K562 (cell line): ENCODE results near the gene ALOX5. TPM values are rescaled to one million over a fixed set of nuclear protein-coding genes. Genes with fewer than 3 reads are reported as not detected.
A peak's percentile ranks its signal among the peaks of the same experiment; 100 is the strongest.

ENCODE experiments used
- BMI1 ChIP-seq: fragments of 150-350 bp; IDR thresholded peaks from 2 replicates; pipeline ENCODE4 v1.6.1; 2014; ENCODE audit warnings: low read length
- FOXA3 ChIP-seq, 2 experiments: fragments of 450-650 bp in 1 of 2; sonication (generic) in 1 of 2; formaldehyde crosslinking; IDR thresholded peaks in 1 of 2; conservative IDR thresholded peaks in 1 of 2; 2 replicates each; pipeline versions ENCODE4 v1.4.0 to v1.8.0; 2020 to 2022; ENCODE audit warnings: mild to moderate bottlenecking in 2 of 2, missing genetic modification reagents in 1 of 2
- FOXP1 ChIP-seq: sonication (generic); formaldehyde crosslinking; IDR thresholded peaks from 2 replicates; pipeline ENCODE4 v1.8.0; 2022; ENCODE audit warnings: mild to moderate bottlenecking, missing genetic modification reagents
- ILK ChIP-seq: fragments of 450-650 bp; IDR thresholded peaks from 2 replicates; pipeline ENCODE4 v1.6.1; 2016; ENCODE audit warnings: missing genetic modification characterization, low read depth, mild to moderate bottlenecking, missing compliant biosample characterization, moderate library complexity, borderline replicate concordance
- NR4A1 ChIP-seq, 2 experiments: fragments of 250-450 bp in 1 of 2; fragments of 450-650 bp in 1 of 2; sonication (Bioruptor Pico) in 1 of 2; IDR thresholded peaks; 2 replicates each; pipeline versions ENCODE4 v1.4.0 to v1.6.1; 2016 to 2020; ENCODE audit warnings: mild to moderate bottlenecking in 2 of 2, missing compliant biosample characterization in 1 of 2, missing genetic modification characterization in 1 of 2, moderate library complexity in 1 of 2
- TAF15 ChIP-seq: fragments of 200-400 bp; formaldehyde crosslinking; IDR thresholded peaks from 2 replicates; pipeline ENCODE4 v1.6.1; 2017; ENCODE audit warnings: mild to moderate bottlenecking, low read depth, low read length, moderate library complexity
- YY1 ChIP-seq, 3 experiments: IDR thresholded peaks; 2 replicates each; pipeline ENCODE4 v1.6.1; 2011; ENCODE audit warnings: low read length in 2 of 3, mild to moderate bottlenecking in 2 of 3, moderate library complexity in 2 of 3, borderline replicate concordance in 1 of 3, control low read depth in 1 of 3, low read depth in 1 of 3; ENCODE audit not compliant: insufficient read depth in 3 of 3, insufficient replicate concordance in 2 of 3, control insufficient read depth in 1 of 3, insufficient read length in 1 of 3; ENCODE audit errors: extremely low read depth in 1 of 3
- polyA plus RNA-seq, 8 experiments: library from polyadenylated mRNA; depleted of rRNA in 4 of 8; stranded (reverse) in 5 of 8; unstranded in 3 of 8; fragments of >200 nt; fragmentation: Nextera tagmentation in 2 of 8; fragmentation: Illumina TruSeq in 1 of 8; extraction: Ambion mirVana in 2 of 8; extraction: Trizol in 1 of 8; gene quantifications; 2 replicates each; pipeline versions ENCODE4 v1.2.1 to v1.2.3, GENCODE V29; 2011 to 2014; ENCODE audit warnings: inconsistent platforms in 1 of 8, missing spikeins in 1 of 8
- total RNA-seq, 7 experiments: library from RNA; depleted of rRNA in 6 of 7; stranded (reverse); fragments of >200 nt in 6 of 7; fragmentation: Illumina TruSeq in 2 of 7; extraction: Trizol in 2 of 7; gene quantifications; 2 replicates each; pipeline versions ENCODE4 v1.2.1 to v1.2.3, GENCODE V29; 2011 to 2021; ENCODE audit warnings: low replicate concordance in 1 of 7
- TF ChIP-seq, protein P1 (sequence below): fragments of 450-650 bp; IDR thresholded peaks from 2 replicates; pipeline ENCODE4 v1.6.1; 2016; ENCODE audit warnings: low read depth
- TF ChIP-seq, protein P2 (sequence below): fragments of 450-650 bp; IDR thresholded peaks from 2 replicates; pipeline ENCODE4 v1.6.1; 2017; ENCODE audit warnings: antibody characterized with exemption, mild to moderate bottlenecking
- TF ChIP-seq, protein P3 (sequence below): sonication (generic); formaldehyde crosslinking; IDR thresholded peaks from 2 replicates; pipeline ENCODE4 v1.8.0; 2022; ENCODE audit warnings: mild to moderate bottlenecking, missing genetic modification reagents

The ALOX5 gene
- total and polyA plus RNA-seq, 9 of the 15 experiments (the other 6 are each of a cell fraction or from before 2014, with no cell fraction given): 0.10 to 2.4 (median 1.4) TPM

DNA sequence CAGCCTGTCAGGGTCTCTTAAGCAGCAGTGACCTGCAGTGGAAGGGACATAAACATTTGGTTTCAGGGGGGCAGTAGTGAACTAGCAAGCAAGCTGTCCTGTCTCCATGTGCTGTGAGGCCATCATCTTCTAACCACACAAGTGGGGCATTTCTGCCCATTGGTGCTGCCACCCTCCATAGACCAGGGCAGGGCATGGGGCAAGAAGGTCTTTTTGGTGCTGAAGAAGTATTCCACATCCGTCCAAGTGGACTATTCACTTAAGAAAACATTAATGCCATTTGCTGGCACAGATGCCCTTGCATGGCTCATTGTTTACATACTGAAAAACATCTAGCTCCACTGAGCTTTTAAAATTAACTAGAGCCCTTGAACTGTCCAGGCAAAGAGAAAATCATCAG, 35.8 kb downstream of the ALOX5 start (continued):
- TF ChIP-seq FOXA3 (CRISPR knock-in tag; conservative IDR thresholded peaks at IDR 0.05 in 1 of 2, IDR thresholded peaks at IDR 0.05 in 1 of 2) (peak in 1 of 2 experiments; percentile 35; a peak in 2 of 4 replicates), ILK (tag) (0 out of 2 replicates have a peak, but pooled peaks have one; percentile 37), BMI1 (no peak), FOXP1 (CRISPR knock-in tag) (0 out of 2 replicates have a peak, but pooled peaks have one; percentile 22), NR4A1 (CRISPR knock-in tag; IDR thresholded peaks at IDR 0.05) (no peak), NR4A1 (tag; IDR thresholded peaks at IDR 0.05) (0 out of 2 replicates have a peak, but pooled peaks have one; percentile 18), YY1 (IDR thresholded peaks at IDR 0.05; ENCODE audit: borderline replicate concordance in 1 of 3, control insufficient read depth in 1 of 3, extremely low read depth in 1 of 3, insufficient read depth in 3 of 3, insufficient read length in 1 of 3, insufficient replicate concordance in 2 of 3, low read depth in 1 of 3, low read length in 2 of 3) (no peak), TAF15 (no peak)
- TF ChIP-seq, protein P1, sequence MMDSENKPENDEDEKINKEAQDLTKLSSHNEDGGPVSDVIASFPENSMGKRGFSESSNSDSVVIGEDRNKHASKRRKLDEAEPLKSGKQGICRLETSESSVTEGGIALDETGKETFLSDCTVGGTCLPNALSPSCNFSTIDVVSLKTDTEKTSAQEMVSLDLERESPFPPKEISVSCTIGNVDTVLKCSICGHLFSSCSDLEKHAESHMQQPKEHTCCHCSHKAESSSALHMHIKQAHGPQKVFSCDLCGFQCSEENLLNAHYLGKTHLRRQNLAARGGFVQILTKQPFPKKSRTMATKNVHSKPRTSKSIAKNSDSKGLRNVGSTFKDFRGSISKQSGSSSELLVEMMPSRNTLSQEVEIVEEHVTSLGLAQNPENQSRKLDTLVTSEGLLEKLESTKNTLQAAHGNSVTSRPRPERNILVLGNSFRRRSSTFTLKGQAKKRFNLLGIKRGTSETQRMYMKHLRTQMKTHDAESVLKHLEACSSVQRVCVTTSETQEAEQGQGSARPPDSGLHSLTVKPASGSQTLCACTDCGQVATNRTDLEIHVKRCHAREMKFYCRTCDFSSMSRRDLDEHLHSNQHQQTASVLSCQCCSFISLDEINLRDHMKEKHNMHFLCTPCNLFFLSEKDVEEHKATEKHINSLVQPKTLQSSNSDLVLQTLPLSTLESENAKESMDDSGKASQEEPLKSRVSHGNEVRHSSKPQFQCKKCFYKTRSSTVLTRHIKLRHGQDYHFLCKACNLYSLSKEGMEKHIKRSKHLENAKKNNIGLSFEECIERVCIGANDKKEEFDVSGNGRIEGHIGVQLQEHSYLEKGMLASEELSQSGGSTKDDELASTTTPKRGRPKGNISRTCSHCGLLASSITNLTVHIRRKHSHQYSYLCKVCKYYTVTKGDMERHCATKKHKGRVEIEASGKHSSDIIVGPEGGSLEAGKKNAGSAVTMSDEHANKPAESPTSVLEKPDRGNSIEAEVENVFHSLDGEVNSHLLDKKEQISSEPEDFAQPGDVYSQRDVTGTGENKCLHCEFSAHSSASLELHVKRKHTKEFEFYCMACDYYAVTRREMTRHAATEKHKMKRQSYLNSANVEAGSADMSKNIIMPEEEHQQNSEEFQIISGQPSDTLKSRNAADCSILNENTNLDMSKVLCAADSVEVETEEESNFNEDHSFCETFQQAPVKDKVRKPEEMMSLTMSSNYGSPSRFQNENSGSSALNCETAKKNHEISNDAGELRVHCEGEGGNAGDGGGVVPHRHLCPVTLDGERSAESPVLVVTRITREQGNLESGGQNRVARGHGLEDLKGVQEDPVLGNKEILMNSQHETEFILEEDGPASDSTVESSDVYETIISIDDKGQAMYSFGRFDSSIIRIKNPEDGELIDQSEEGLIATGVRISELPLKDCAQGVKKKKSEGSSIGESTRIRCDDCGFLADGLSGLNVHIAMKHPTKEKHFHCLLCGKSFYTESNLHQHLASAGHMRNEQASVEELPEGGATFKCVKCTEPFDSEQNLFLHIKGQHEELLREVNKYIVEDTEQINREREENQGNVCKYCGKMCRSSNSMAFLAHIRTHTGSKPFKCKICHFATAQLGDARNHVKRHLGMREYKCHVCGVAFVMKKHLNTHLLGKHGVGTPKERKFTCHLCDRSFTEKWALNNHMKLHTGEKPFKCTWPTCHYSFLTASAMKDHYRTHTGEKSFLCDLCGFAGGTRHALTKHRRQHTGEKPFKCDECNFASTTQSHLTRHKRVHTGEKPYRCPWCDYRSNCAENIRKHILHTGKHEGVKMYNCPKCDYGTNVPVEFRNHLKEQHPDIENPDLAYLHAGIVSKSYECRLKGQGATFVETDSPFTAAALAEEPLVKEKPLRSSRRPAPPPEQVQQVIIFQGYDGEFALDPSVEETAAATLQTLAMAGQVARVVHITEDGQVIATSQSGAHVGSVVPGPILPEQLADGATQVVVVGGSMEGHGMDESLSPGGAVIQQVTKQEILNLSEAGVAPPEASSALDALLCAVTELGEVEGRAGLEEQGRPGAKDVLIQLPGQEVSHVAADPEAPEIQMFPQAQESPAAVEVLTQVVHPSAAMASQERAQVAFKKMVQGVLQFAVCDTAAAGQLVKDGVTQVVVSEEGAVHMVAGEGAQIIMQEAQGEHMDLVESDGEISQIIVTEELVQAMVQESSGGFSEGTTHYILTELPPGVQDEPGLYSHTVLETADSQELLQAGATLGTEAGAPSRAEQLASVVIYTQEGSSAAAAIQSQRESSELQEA: no peak
- TF ChIP-seq, protein P2, sequence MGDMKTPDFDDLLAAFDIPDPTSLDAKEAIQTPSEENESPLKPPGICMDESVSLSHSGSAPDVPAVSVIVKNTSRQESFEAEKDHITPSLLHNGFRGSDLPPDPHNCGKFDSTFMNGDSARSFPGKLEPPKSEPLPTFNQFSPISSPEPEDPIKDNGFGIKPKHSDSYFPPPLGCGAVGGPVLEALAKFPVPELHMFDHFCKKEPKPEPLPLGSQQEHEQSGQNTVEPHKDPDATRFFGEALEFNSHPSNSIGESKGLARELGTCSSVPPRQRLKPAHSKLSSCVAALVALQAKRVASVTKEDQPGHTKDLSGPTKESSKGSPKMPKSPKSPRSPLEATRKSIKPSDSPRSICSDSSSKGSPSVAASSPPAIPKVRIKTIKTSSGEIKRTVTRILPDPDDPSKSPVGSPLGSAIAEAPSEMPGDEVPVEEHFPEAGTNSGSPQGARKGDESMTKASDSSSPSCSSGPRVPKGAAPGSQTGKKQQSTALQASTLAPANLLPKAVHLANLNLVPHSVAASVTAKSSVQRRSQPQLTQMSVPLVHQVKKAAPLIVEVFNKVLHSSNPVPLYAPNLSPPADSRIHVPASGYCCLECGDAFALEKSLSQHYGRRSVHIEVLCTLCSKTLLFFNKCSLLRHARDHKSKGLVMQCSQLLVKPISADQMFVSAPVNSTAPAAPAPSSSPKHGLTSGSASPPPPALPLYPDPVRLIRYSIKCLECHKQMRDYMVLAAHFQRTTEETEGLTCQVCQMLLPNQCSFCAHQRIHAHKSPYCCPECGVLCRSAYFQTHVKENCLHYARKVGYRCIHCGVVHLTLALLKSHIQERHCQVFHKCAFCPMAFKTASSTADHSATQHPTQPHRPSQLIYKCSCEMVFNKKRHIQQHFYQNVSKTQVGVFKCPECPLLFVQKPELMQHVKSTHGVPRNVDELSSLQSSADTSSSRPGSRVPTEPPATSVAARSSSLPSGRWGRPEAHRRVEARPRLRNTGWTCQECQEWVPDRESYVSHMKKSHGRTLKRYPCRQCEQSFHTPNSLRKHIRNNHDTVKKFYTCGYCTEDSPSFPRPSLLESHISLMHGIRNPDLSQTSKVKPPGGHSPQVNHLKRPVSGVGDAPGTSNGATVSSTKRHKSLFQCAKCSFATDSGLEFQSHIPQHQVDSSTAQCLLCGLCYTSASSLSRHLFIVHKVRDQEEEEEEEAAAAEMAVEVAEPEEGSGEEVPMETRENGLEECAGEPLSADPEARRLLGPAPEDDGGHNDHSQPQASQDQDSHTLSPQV: peak; percentile 57
- TF ChIP-seq, protein P3, sequence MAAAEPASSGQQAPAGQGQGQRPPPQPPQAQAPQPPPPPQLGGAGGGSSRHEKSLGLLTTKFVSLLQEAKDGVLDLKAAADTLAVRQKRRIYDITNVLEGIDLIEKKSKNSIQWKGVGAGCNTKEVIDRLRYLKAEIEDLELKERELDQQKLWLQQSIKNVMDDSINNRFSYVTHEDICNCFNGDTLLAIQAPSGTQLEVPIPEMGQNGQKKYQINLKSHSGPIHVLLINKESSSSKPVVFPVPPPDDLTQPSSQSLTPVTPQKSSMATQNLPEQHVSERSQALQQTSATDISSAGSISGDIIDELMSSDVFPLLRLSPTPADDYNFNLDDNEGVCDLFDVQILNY: no peak
